Adrenal gland (tissue), 5 donors: Measurements from ENCODE around the gene FGF19.

Source experiments
- POLR2A ChIP-seq, 2 donors: fragments of 450-650 bp; IDR thresholded peaks; one replicate each; pipeline ENCODE4 v1.6.1; 2017; ENCODE audit warnings: antibody characterized with exemption in 2 of 2, mild to moderate bottlenecking in 2 of 2, moderate library complexity in 1 of 2
- TF ChIP-seq, protein P1 (sequence below), 6 experiments: fragments of 450-650 bp in 4 of 6; fragments of 200-600 bp in 2 of 6; sonication (generic) in 1 of 6; IDR thresholded peaks; 1 replicate in 5 of 6; 2 replicates in 1 of 6; pipeline versions ENCODE4 v1.5.1 to v1.8.0; 2016 to 2021; ENCODE audit warnings: antibody characterized with exemption in 6 of 6, mild to moderate bottlenecking in 2 of 6, moderate library complexity in 1 of 6
- donor health status: DM: no; HTN: no; CAD: no.

- TF ChIP-seq, protein P1, sequence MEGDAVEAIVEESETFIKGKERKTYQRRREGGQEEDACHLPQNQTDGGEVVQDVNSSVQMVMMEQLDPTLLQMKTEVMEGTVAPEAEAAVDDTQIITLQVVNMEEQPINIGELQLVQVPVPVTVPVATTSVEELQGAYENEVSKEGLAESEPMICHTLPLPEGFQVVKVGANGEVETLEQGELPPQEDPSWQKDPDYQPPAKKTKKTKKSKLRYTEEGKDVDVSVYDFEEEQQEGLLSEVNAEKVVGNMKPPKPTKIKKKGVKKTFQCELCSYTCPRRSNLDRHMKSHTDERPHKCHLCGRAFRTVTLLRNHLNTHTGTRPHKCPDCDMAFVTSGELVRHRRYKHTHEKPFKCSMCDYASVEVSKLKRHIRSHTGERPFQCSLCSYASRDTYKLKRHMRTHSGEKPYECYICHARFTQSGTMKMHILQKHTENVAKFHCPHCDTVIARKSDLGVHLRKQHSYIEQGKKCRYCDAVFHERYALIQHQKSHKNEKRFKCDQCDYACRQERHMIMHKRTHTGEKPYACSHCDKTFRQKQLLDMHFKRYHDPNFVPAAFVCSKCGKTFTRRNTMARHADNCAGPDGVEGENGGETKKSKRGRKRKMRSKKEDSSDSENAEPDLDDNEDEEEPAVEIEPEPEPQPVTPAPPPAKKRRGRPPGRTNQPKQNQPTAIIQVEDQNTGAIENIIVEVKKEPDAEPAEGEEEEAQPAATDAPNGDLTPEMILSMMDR (IDR thresholded peaks at IDR 0.05), result no peak
- no peak for TF ChIP-seq POLR2A (IDR thresholded peaks at IDR 0.05)
Measured at GRCh38 chr11:69686452-69686851, 17.4 kb downstream of the FGF19 start.
